Mucosa of descending colon (tissue), 3 donors: ENCODE measurements around the gene CERS6. TPM values are rescaled to one million over a fixed set of nuclear protein-coding genes. Genes with fewer than 3 reads are reported as not detected.
"Not testable (repeated sequence)": the region's sequence is repeated elsewhere in the genome, so short reads cannot be mapped to it uniquely, and the experiment has no call there.

Experiments
- ATAC-seq: fragments of 200-7000 bp; cut with Tn5 transposase; one replicate; pipeline ENCODE4 v1.9.1; 2020; ENCODE audit warnings: mild to moderate bottlenecking, moderate library complexity
- DNase-seq, 3 donors: peaks; one replicate each; pipeline ENCODE4 v3.0.0-alpha.2; 2020
- H3K36me3 ChIP-seq: fragments of 200-600 bp; one replicate; pipeline ENCODE4 v1.8.0; 2021; ENCODE audit warnings: low read depth, mild to moderate bottlenecking
- H3K4me1 ChIP-seq: fragments of 200-600 bp; one replicate; pipeline ENCODE4 v1.8.0; 2021; ENCODE audit warnings: low read depth, mild to moderate bottlenecking
- H3K4me3 ChIP-seq: fragments of 200-600 bp; one replicate; pipeline ENCODE4 v1.8.0; 2021; ENCODE audit warnings: mild to moderate bottlenecking
- H3K9me3 ChIP-seq: fragments of 200-600 bp; one replicate; pipeline ENCODE4 v1.8.0; 2021; ENCODE audit warnings: mild to moderate bottlenecking
- CTCF ChIP-seq: fragments of 200-600 bp; IDR thresholded peaks from one replicate; pipeline ENCODE4 v1.8.0; 2022; ENCODE audit warnings: antibody characterized with exemption, mild to moderate bottlenecking
- intact Hi-C, 2 donors: fragments of 100-400 bp; cut with DNase I in 1 of 2; cut with micrococcal nuclease in 1 of 2; formaldehyde crosslinking; loops; one replicate each; pipeline versions ENCODE4 v1.11.0 to v1.11.1; 2022; cut with DNase I, micrococcal nuclease
- long read RNA-seq, 2 donors: library from polyadenylated mRNA; unstranded; transcript quantifications; one replicate each; pipeline ENCODE4 v2.0.0, GENCODE V29; 2019 to 2021
- total RNA-seq, 3 donors: library from RNA; stranded (reverse); fragmentation: NEBNext Ultra II Directional in 2 of 3; extraction: Animal tissue kit (Norgen Biotek cat#: 25700) in 2 of 3; gene quantifications; one replicate each; pipeline versions ENCODE4 v1.2.1 to v1.2.4, GENCODE V29; 2021 to 2023
- donor health status: DM: no; HTN: no; CAD: no; lungs with moderate emphysema.
- donor health status: DM: no; HTN: no; CAD: no.
- donor health status: DM: no; HTN: yes; CAD: no.

The CERS6 gene
- 10 to 100 TPM; 27.4 to 67.2 (median 65.0) TPM for total RNA-seq
- long read RNA-seq, donor 1, full-length matches to known transcripts, result 8 of 10 reads
- long read RNA-seq, donor 1, partial matches to known transcripts, result 0 of 10 reads
- long read RNA-seq, donor 1, other reads (novel, unspliced or antisense), result 2 of 10 reads
- long read RNA-seq, donor 2, partial matches to known transcripts, result 1 of 7 reads
- long read RNA-seq, donor 2, other reads (novel, unspliced or antisense), result 6 of 7 reads

GRCh38 chr2:168455645-168456520 is at the start of gene CERS6:
Gene CERS6, plus strand, starts transcription at chr2:168456272. Its CDS starts 177 bp downstream, at chr2:168456449.
- TF ChIP-seq CTCF, result no peak
- ATAC-seq, result peak; percentile 96
- H3K4me1 ChIP-seq, result no peaks in the 10 kb centered on the region
- H3K36me3 ChIP-seq, result no peaks in the 10 kb centered on the region
- intact Hi-C loops, result no loop called here
- no peaks in the 10 kb centered on the region for H3K9me3 ChIP-seq
- peak; percentile 95 to 98 (median 97) for DNase-seq
- H3K4me3 ChIP-seq, result peak within 1 kb of the TSS; percentile 85

DNA sequence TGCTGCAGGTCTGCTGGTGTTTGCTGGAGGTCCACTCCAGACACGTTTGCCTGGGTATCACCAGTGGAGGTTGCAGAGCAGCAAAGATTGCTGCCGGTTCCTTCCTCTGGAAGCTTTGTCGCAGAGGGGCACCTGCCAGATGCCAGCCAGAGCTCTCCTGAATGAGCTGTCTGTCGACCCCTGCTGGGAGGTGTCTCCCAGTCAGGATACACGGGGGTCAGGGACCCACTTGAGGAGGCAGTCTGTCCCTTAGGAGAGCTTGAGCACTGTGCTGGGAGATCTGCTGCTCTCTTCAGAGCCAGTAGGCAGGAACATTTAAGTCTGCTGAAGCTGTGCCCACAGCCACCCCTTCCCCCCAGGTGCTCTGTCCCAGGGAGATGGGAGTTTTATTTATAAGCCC is 43.8 kb upstream of the CERS6 start:
- intact Hi-C loops, DNase-seq, H3K4me1 ChIP-seq, H3K4me3 ChIP-seq, H3K36me3 ChIP-seq, H3K9me3 ChIP-seq, ATAC-seq: not testable (repeated sequence)

DNA sequence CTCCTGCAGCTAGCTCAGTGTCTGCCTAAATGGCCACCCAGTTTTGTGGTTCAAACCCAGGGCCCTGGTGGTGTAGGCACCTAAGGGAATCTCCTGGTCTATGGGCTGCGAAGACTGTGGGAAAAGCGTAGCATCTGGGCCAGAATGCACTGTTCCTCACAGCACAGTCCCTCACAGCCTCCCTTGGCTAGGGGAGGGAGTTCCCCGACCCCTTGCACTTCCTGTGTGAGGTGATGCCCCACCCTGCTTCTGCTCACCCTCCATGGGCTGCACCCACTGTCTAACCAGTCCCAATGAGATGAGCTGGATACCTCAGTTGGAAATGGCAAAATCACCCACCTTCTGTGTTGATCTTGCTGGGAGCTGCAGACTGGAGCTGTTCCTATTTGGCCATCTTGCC is 43.0 kb upstream of the CERS6 start:
- ATAC-seq, DNase-seq, H3K36me3 ChIP-seq, H3K4me3 ChIP-seq, intact Hi-C loops, H3K4me1 ChIP-seq, H3K9me3 ChIP-seq: not testable (repeated sequence)

- no peak for TF ChIP-seq CTCF
- no peak for ATAC-seq
- Histone ChIP-seq H3K4me1 (no peaks in the 10 kb centered on the region), H3K36me3 (no peaks in the 10 kb centered on the region), H3K9me3 (no peaks in the 10 kb centered on the region), H3K4me3 (no peak overlapping the region)
- no peak for DNase-seq
- intact Hi-C loops, result no loop called here
Observed at GRCh38 chr2:168416555-168416954, 39.5 kb upstream of the CERS6 start.

- ATAC-seq, result no peak
- intact Hi-C loops, result no loop called here
- TF ChIP-seq CTCF, result no peak
- H3K4me3 ChIP-seq, result no peak overlapping the region
- no peaks in the 10 kb centered on the region for H3K4me1 ChIP-seq
- H3K36me3 ChIP-seq, result no peaks in the 10 kb centered on the region
- no peak for DNase-seq
- H3K9me3 ChIP-seq, result no peaks in the 10 kb centered on the region
Observed at GRCh38 chr2:168422584-168422983, 33.5 kb upstream of the CERS6 start.

- intact Hi-C loops, result no loop called here
- no peak for TF ChIP-seq CTCF
- ATAC-seq (no peak), DNase-seq (no peak)
- Histone ChIP-seq H3K4me3 (no peak overlapping the region), H3K4me1 (no peaks in the 10 kb centered on the region), H3K36me3 (no peaks in the 10 kb centered on the region), H3K9me3 (no peaks in the 10 kb centered on the region)
Observed at GRCh38 chr2:168424112-168424951, 31.7 kb upstream of the CERS6 start.
